Mucosa of descending colon (tissue), 3 donors: ENCODE results near the gene CHIT1. TPM values are rescaled to one million over a fixed set of nuclear protein-coding genes. Genes with fewer than 3 reads are reported as not detected.

Experiments used
- ATAC-seq: fragments of 200-7000 bp; cut with Tn5 transposase; one replicate; pipeline ENCODE4 v1.9.1; 2020; ENCODE audit warnings: mild to moderate bottlenecking, moderate library complexity
- DNase-seq, 3 donors: peaks; one replicate each; pipeline ENCODE4 v3.0.0-alpha.2; 2020
- H3K36me3 ChIP-seq: fragments of 200-600 bp; one replicate; pipeline ENCODE4 v1.8.0; 2021; ENCODE audit warnings: low read depth, mild to moderate bottlenecking
- H3K4me1 ChIP-seq: fragments of 200-600 bp; one replicate; pipeline ENCODE4 v1.8.0; 2021; ENCODE audit warnings: low read depth, mild to moderate bottlenecking
- H3K4me3 ChIP-seq: fragments of 200-600 bp; one replicate; pipeline ENCODE4 v1.8.0; 2021; ENCODE audit warnings: mild to moderate bottlenecking
- H3K9me3 ChIP-seq: fragments of 200-600 bp; one replicate; pipeline ENCODE4 v1.8.0; 2021; ENCODE audit warnings: mild to moderate bottlenecking
- CTCF ChIP-seq: fragments of 200-600 bp; IDR thresholded peaks from one replicate; pipeline ENCODE4 v1.8.0; 2022; ENCODE audit warnings: antibody characterized with exemption, mild to moderate bottlenecking
- intact Hi-C, 2 donors: fragments of 100-400 bp; cut with DNase I in 1 of 2; cut with micrococcal nuclease in 1 of 2; formaldehyde crosslinking; loops; one replicate each; pipeline versions ENCODE4 v1.11.0 to v1.11.1; 2022; cut with DNase I, micrococcal nuclease
- total RNA-seq, 3 donors: library from RNA; stranded (reverse); fragmentation: NEBNext Ultra II Directional in 2 of 3; extraction: Animal tissue kit (Norgen Biotek cat#: 25700) in 2 of 3; gene quantifications; one replicate each; pipeline versions ENCODE4 v1.2.1 to v1.2.4, GENCODE V29; 2021 to 2023
- donor health status: DM: no; HTN: no; CAD: no; lungs with moderate emphysema.
- donor health status: DM: no; HTN: no; CAD: no.
- donor health status: DM: no; HTN: yes; CAD: no.

CHIT1 gene
- total RNA-seq, 3 donors from 2014 or later: 0.13 to 0.96 TPM; not detected in 1

- H3K4me1 ChIP-seq: no peaks in the 10 kb centered on the region
- DNase-seq: no peak
- no peak for TF ChIP-seq CTCF
- intact Hi-C loops: no loop called here
- H3K4me3 ChIP-seq: no peak overlapping the region
- ATAC-seq: no peak
- no peaks in the 10 kb centered on the region for H3K9me3 ChIP-seq
- no peaks in the 10 kb centered on the region for H3K36me3 ChIP-seq
Measured at GRCh38 chr1:203175827-203176241, 53.6 kb downstream of the CHIT1 start.

DNA sequence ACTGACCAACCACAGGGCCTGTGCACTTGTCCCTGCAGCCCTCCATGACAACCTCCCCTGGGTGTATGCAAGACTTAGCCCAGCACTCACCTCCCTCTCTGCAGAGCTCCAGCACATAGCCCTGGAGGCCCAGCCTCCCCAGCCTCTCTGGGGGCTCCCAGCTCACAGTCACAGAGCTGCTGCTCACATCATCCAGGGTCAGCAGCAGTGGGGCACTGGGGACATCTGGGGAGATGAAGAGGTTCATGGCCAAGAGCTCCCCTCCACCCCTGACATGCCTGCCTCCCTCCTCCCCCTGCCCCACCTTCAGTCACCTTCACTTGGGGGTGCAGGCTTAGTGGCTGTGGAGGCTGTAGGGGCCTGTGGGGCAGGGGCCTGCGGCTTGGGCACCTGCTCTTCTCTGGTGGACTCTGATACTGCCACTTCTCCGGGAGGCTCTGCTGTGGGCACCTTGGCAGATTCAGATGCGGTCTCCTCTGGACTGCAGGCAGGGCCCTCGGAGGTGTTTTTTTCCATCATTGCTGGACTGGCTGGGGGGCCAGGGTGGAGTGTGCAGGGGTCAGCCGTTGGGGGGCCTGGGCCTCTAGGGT is 54.1 kb downstream of the CHIT1 start, which contains the start of gene MYBPH:
MYBPH (minus strand) TSS at position 590 of the 590 bp plus-strand sequence; CDS start at position 519, 71 bp downstream.
- no peak within 1 kb of the TSS for H3K4me3 ChIP-seq
- intact Hi-C loops: no loop called here
- ATAC-seq (no peak), DNase-seq (no peak)
- H3K36me3 ChIP-seq: no peaks in the 10 kb centered on the region
- no peak for TF ChIP-seq CTCF
- H3K4me1 ChIP-seq: no peaks in the 10 kb centered on the region
- H3K9me3 ChIP-seq: no peaks in the 10 kb centered on the region

- DNase-seq (no peak), ATAC-seq (no peak)
- Histone ChIP-seq H3K9me3 (no peaks in the 10 kb centered on the region), H3K4me3 (no peak overlapping the region), H3K4me1 (no peaks in the 10 kb centered on the region), H3K36me3 (no peaks in the 10 kb centered on the region)
- no peak for TF ChIP-seq CTCF
- intact Hi-C loops: loop anchor here in 1 of 2 donors (5.0 kb wide), 1 partner anchor 132 kb away; no protein-coding TSS in a partner anchor
Measured at GRCh38 chr1:203174324-203174985, 55.0 kb downstream of the CHIT1 start.

DNA sequence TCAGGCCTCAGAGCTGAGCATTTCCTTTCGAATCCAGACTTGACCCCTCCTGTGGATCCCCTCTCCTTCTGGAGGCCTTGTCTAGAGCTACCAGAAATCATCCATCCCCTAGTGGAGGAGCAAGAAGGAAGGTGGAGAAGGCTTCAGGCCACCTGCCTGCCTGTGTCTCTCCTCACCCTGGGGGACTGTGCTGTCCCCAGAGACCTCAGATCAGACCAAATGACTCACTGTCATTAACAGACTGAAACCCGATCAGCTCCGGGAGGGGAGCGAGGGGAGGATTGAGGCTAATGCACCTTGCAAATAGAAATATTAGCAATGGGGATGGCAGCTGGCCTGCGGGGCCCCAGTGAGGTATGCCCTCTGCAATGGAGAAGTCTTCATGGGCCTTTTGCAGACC is 55.9 kb downstream of the CHIT1 start:
- H3K4me1 ChIP-seq: no peaks in the 10 kb centered on the region
- DNase-seq (no peak), ATAC-seq (no peak)
- intact Hi-C loops: loop anchor here (2.0 to 5.0 kb wide), 2 partner anchors 131 to 135 kb away; no protein-coding TSS in a partner anchor
- no peak for TF ChIP-seq CTCF
- no peaks in the 10 kb centered on the region for H3K9me3 ChIP-seq
- no peak overlapping the region for H3K4me3 ChIP-seq
- H3K36me3 ChIP-seq: no peaks in the 10 kb centered on the region

GRCh38 chr1:203173011-203173555 is 56.4 kb downstream of the CHIT1 start:
- no peak for TF ChIP-seq CTCF
- H3K36me3 ChIP-seq: no peaks in the 10 kb centered on the region
- intact Hi-C loops: loop anchor here (2.0 to 5.0 kb wide), 2 partner anchors 131 to 134 kb away; no protein-coding TSS in a partner anchor
- ATAC-seq (no peak), DNase-seq (no peak)
- no peak overlapping the region for H3K4me3 ChIP-seq
- H3K9me3 ChIP-seq: no peaks in the 10 kb centered on the region
- no peaks in the 10 kb centered on the region for H3K4me1 ChIP-seq
